Fibroblast of villous mesenchyme (primary cell): ENCODE measurements around the gene ZNF280D. TPM values are rescaled to one million over a fixed set of nuclear protein-coding genes. Genes with fewer than 3 reads are reported as not detected.

Experiments
- DNase-seq: peaks from one replicate; pipeline ENCODE4 v3.0.0-alpha.2; 2010; ENCODE audit warnings: low read depth
- H3K4me3 ChIP-seq: 2 replicates; pipeline ENCODE4 v1.5.1; 2011; ENCODE audit warnings: low read depth, mild to moderate bottlenecking, low read length
- total RNA-seq: library from RNA; depleted of rRNA; stranded (reverse); fragments of >200 nt; gene quantifications from 2 replicates; pipeline ENCODE4 v1.2.3, GENCODE V29; 2012
- TF ChIP-seq, protein P1 (sequence below): IDR thresholded peaks from 2 replicates; pipeline ENCODE4 v1.5.1; 2012; ENCODE audit warnings: low read depth, mild to moderate bottlenecking, low read length; ENCODE audit not compliant: insufficient read depth

Gene ZNF280D
- total RNA-seq, 1 donor, result 51.8 TPM

DNA sequence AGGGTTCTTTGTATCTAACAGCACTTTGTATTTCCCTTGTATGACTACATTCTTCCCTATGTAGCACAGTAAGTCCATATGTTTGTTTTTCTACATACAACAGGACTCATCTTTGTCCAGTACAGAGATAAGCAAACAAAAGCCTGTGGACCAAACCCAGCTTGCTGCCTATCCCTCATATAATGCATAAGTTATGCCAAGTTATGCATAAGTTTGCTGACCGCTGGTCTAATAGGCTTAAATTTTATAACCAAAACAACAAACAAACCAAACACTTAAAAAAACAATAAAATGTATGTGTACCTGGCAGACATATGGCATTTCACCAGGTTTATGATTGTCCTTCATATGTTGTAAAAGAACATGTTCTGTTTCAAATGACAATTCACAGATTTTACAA lies 56.0 kb downstream of the ZNF280D start:
- TF ChIP-seq, protein P1, sequence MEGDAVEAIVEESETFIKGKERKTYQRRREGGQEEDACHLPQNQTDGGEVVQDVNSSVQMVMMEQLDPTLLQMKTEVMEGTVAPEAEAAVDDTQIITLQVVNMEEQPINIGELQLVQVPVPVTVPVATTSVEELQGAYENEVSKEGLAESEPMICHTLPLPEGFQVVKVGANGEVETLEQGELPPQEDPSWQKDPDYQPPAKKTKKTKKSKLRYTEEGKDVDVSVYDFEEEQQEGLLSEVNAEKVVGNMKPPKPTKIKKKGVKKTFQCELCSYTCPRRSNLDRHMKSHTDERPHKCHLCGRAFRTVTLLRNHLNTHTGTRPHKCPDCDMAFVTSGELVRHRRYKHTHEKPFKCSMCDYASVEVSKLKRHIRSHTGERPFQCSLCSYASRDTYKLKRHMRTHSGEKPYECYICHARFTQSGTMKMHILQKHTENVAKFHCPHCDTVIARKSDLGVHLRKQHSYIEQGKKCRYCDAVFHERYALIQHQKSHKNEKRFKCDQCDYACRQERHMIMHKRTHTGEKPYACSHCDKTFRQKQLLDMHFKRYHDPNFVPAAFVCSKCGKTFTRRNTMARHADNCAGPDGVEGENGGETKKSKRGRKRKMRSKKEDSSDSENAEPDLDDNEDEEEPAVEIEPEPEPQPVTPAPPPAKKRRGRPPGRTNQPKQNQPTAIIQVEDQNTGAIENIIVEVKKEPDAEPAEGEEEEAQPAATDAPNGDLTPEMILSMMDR, result no peak
- H3K4me3 ChIP-seq, result no peak overlapping the region
- DNase-seq, result no peak

DNA sequence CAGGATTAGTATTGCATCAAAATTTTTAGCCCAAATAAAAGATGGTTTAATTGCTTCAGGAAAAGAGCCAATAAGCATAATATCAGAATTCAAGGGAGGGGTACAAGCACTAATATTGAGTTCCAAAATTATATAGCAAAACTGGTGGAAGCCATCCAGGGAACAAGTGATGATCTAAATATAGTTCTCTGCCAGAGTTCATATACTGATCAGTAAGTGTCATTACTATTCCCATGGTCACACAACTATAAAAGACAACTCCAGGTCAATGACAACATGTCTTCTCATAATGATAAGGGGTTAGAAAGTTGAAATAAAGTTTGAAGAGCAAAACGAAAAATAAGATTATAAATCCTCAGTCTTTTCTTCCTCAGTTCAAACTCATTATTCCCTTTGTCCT lies 57.4 kb downstream of the ZNF280D start:
- H3K4me3 ChIP-seq, result no peak overlapping the region
- no peak for DNase-seq
- TF ChIP-seq, protein P1, result no peak

DNA sequence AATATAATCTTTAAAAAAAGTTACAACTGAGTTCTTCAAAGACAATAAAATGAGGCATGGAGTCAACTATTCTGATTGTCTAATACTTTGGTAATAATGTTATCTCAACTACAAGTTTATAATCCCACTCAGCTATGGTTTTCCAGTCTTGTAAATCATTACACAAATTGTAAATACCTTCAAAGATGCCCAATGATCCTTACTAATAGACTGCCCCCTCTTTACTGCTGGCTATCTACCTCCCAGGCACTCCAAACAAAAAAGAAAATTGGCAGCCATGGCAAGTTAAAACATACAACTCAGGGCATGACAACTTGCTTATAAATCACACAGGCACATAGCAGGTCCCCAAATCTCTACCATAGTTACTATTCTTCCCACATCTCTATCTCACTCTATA lies 58.5 kb downstream of the ZNF280D start:
- TF ChIP-seq, protein P1, result no peak
- no peak for DNase-seq
- H3K4me3 ChIP-seq, result no peak overlapping the region

DNA sequence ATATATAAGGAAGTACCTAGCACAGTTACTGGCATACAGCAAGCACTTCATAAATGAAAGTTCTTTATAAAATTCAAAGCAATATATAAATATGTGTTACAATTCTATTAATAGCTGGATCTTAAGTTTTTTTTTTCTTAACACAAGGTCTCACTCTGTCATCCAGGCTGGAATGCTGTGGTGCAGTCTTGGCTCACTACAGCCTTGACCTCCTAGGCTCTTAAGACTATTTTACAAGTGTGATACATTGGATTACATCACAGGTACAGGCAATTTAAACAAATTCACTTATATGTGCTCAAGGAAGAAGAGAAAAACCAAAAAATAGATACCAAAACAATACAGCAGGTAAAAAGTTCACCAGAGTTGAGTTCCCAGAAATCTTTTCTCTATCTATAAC lies 60.6 kb downstream of the ZNF280D start:
- peak; percentile 67 for DNase-seq

DNA sequence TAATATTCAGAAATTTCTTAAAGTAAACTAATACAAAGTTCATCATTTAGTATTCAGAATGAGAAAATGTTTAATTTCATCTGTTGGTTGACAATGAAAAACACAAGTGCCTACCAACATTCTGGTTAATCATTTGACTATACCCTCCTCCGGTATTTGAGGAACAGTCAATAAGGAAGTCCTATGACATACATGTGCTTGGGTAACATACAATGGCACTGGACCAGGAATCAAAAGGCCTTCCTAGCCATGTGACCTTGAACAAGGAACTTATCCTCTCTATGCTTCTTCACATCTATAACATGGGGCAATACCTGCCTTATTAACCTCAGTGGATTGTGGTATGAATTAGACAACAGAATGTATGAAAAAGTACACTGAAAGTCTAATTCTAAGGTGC lies 65.8 kb downstream of the ZNF280D start:
- H3K4me3 ChIP-seq, result no peak overlapping the region
- DNase-seq, result no peak
- TF ChIP-seq, protein P1, result no peak

More for the DNA sequence above, 60.6 kb downstream of the ZNF280D start:
- H3K4me3 ChIP-seq, result no peak overlapping the region
- TF ChIP-seq, protein P1, result no peak

DNA sequence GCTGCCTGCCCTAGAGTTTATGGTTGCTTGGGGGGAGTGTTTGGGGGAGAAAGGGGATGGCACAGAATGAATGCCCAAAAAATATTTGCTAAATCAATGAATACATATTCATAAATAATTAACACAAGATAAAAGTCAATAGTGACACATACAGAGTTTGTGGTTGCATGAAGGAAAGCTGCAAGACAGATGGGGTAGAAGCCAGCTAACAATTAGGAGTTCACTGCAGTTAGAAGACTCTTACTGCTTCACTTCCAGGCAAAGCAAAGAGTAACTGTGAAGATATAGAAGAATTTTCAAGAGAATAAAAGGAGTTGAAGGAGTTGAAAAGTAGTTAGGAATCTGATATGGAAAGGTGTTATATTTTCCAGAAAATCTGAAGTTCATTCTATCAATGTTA lies 72.4 kb downstream of the ZNF280D start:
- no peak for DNase-seq
- H3K4me3 ChIP-seq, result no peak overlapping the region
- TF ChIP-seq, protein P1, result no peak

DNA sequence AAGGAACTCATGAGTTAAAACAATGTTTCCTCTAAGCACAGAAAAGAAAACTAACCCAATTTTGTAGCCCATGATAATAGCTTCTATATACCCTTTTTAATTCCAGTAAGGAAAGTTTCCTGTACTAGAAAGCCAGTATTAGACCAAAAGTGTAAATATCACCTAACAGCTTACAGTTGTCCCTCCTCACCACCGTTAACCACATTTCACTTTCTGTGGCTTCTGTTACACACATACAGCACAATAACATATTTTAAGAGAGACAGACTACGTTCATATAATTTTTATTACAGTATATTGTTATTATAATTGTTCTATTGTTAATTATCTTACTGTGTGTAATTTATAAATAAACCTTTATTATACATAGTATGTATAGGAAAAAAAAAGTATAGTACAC lies 74.1 kb downstream of the ZNF280D start:
- no peak for DNase-seq
- TF ChIP-seq, protein P1, result no peak
- H3K4me3 ChIP-seq, result no peak overlapping the region
